Stimulated activated CD8-positive, alpha-beta memory T cell treated with anti-CD3 and anti-CD28 coated beads, Interleukin-7, amount 100 ng/mL, for 4 hours (primary cell): ENCODE results near the gene SLC27A2.

Source experiments
- DNase-seq, 2 donors: peaks; one replicate each; pipeline ENCODE4 v3.0.0-alpha.2; 2020; ENCODE audit warnings: low read depth in 2 of 2

Gene SLC27A2

GRCh38 chr15:50190723-50191122, 8.7 kb downstream of the SLC27A2 start:
- no peak for DNase-seq

DNA sequence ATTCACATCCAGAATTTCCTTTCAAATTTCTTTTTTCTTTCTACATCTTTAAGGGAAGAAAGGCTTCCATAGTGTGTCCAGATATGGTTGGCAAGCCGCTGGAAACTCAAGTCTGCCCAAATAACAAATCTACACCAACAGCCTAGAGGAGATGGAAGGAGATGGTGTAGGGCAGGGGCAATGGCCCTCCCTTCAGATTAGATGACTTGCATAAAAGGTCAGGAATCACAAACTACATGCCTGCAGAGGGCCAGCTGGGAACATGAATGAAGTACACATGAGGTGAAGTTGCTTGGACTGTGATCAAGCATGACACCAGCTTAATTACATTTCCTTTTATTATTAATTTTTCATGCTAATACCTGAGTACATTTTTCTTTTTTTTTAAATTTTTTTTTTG, 10.2 kb downstream of the SLC27A2 start:
- DNase-seq, result no peak

GRCh38 chr15:50192926-50193620, 11.1 kb downstream of the SLC27A2 start:
- no peak for DNase-seq

- DNase-seq, result no peak
These were observed 20.0 kb downstream of the SLC27A2 start for GRCh38 chr15:50202003-50202402.

- DNase-seq, result no peak
These were observed 24.0 kb downstream of the SLC27A2 start for GRCh38 chr15:50206020-50206419.

DNA sequence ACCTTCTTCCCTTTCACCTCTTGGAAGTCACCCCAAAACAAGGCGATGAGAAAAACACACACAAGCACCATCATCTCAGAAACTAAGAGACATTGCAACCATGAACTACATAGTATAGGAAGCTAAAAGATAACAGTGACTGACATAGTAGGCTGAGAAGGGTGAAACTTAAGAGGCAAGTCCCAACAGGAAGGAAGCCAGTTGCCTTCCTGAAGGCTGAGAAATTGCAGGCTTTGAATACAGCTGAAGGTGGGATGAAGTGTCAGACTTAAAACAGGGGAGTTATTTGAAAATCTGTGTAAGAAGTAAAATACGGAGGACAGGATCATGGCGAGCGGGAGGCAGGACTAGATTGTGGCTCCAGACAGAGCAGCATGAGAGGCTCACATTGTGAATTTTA, 27.8 kb downstream of the SLC27A2 start:
- no peak for DNase-seq

DNA sequence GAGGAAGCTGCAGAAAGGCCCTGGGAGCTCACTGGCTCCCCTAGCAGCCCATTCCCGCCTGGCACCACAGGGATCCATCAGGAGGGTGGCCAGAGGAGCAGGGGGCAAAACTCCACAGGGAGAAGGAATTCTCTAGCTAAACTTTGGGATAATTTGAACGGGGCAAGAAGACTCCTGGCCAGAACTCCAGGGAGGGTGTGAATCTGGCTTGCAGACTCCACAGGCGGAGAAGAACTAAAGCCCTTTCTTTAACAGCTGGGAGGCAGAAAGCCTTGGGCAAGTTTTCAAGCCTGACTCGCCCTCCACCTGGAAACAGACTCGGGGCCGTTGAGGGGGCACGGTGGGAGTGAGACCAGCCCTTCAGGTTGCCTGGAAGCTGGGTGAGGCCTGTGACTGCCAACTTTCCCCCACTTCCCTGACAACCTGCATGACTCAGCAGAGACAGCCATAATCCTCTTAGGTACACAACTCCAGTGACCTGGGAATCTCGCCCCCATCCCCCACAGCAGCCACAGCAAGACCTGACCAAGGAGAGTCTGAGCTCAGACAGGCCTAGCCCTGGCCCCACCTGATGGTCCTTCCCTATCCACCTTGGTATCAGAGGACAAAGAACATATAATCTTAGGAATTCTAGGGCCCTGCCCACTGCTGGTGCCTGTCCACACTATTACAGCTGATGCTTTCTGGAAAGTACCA, 28.6 kb downstream of the SLC27A2 start:
- DNase-seq, result no peak

GRCh38 chr15:50218291-50218690, 36.3 kb downstream of the SLC27A2 start:
- DNase-seq, result no peak

- no peak for DNase-seq
These were observed 36.7 kb downstream of the SLC27A2 start for GRCh38 chr15:50218691-50219090.

DNA sequence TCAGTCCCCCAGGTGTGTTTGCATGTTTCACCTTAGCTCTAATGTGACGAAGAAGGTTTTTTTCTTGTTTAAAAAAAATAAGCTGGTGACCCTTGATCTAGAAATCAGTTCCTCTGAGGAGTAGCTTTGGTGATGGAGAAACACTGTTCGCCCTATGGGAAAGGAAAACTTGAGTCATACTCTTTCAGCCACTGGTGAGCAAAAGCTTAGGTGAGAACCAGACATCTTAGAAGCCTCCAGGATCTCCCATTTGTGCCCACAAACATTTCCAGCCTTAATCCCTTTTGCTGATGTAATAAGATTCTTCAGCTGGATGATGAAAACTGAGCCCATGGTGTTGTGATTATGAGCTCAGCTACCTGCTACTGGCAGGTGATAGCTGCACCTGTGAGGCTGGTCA, 37.8 kb downstream of the SLC27A2 start:
- no peak for DNase-seq

- no peak for DNase-seq
These were observed 40.2 kb downstream of the SLC27A2 start for GRCh38 chr15:50222181-50222580.

DNA sequence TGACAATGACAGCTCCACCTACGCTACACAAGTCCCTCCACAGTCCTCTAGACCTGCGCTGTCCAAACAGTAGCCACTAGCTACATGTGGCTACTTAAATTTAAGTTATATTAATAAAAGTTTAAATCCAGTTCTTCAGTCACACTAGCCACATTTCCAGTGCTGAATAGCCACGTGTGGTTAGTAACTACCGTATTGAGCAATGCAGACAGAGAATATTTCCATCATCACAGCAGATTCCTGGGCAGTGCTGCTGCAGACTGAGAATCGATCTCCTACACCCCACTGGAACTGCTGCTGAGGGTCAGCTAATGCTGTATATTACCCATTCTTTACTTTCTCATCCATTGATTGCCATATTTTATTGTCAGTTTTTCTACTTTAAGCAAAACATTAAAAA, 42.6 kb downstream of the SLC27A2 start:
- no peak for DNase-seq

DNA sequence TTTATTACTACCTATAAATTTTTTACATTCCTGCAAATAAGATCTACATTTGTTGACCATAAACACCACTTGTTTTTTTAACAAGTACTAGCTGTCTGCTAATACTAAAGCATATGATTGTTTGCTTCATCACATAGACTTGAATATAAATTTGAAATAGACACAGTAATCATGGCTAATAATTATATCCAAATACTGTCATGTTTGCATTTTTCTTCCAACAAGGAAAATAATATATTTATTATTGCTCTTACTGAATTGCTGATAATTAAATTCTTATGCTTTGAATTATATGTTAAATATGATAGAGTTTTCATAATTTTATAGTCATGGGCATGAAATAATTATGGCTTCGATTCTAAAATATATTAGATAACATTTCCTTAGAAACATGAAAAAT, 43.1 kb downstream of the SLC27A2 start:
- DNase-seq, result no peak

DNA sequence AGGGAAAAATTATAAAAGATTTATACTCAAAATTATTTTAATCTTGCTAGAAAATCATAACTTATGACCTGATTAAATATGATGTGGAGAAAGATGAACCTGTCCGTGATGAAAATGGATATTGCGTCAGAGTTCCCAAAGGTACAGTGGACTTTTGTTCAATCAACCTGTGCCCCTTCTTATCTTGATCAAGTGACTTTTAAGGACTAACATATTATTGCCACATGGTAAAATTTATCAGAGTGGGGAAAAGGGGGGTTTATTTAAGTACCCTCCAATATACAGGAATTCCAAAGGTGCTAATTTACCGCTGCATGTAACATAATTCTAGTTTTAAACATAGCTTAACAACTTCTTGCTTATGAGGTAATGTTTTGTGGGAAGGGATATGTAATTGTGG, 43.9 kb downstream of the SLC27A2 start:
- no peak for DNase-seq

DNA sequence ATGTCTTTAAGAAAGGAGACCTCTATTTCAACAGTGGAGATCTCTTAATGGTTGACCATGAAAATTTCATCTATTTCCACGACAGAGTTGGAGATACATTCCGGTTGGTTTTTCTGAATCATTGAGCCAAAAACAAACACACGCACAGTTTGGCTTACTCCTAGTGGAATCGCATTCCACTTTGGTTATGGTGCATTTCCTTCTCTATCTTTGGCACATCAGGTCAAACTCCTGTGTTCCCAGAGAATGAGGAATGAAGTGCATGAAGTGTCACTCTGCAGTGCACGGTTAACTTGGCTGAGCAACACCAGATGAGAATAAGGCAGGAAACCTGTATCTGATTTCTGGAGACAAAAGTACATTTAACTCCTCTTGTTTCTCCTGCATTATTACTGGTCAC, 45.1 kb downstream of the SLC27A2 start:
- no peak for DNase-seq

DNA sequence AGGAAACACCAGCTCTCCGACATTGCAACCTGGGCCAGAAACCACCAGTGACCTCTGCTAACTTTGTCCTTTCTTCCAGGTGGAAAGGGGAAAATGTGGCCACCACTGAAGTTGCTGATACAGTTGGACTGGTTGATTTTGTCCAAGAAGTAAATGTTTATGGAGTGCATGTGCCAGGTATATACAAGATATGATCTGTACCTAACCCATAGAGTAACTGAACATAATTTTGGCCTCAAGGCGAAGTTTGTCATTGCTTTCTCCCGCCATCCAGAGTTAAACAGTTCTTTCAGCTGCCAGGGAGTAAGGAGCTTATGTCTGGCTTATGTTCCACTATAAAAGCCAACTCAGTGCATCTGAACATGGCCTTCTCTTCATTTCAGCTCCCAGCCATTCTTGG, 46.9 kb downstream of the SLC27A2 start:
- no peak for DNase-seq

DNA sequence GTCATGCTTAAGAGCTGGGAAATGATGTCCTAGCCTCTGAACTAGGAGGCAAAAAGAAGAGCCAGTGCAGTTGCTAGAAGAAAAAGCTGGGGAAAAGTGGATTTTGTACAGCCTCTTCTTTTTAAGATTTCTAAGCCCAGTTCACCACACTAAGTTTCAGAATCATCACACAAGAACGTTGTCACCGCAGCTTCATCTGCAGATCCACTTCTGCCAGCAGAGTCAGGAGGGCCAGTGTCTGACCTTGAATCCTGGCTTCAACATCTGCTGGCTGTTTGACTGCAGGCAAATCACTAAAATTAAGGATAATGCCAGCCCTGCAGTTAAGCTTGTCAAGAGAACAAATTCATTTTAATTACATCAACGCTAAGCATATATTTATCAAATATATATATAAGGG, 47.3 kb downstream of the SLC27A2 start:
- DNase-seq, result no peak

DNA sequence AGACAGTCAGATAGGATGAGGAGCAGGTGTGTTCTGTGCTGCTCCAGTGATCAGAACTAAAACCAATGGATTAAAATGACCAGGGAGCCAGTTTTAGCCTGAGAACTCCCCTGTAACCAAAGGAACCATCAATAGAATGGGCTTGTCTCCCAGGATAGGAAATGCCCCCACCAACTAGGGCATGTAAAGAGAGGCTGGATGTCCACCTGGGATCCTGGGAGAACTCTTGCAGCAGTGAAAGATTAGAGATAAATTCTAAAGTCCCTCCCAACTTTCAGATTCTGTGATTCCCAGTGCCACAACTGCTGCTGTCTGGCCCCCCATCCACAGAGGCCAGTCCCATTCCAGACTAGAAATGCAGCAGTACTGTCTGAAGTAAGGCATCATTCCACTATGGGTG, 49.8 kb downstream of the SLC27A2 start:
- DNase-seq, result no peak

DNA sequence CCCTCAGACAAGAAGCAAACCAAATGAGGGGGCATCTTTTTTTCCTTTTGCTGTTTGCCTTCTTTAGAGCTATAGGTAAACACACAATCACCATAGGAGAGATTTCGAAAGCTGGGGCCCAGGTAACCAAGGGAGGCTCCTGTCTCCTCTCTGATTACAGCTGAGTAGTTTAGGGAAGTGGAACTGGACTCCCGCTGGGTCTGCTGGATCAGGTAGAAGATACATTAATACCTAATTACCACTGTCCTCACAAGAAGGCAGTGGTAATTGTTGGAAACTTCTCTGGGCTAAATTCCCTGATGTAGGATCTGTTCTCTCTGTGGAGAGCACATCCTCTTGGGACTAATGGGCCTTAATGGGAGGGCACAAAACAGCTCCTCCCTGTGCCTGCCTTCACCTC, 50.8 kb downstream of the SLC27A2 start:
- no peak for DNase-seq

GRCh38 chr15:50233192-50233736, 51.3 kb downstream of the SLC27A2 start:
- no peak for DNase-seq

- DNase-seq, result no peak
These were observed 52.8 kb downstream of the SLC27A2 start for GRCh38 chr15:50234764-50235163.

- DNase-seq, result no peak
These were observed 53.8 kb downstream of the SLC27A2 start for GRCh38 chr15:50235794-50236193.

- no peak for DNase-seq
These were observed 54.4 kb downstream of the SLC27A2 start for GRCh38 chr15:50236433-50236832.
